ENCODE data around the gene SERPINA4. TPM values are rescaled to one million over a fixed set of nuclear protein-coding genes. Genes with fewer than 3 reads are reported as not detected.

Gene SERPINA4
- total RNA-seq, 1 donor from 2014 or later: not detected

- no peak for DNase-seq (ENCODE audit: low spot score)
- no peaks in the 10 kb centered on the region for H3K36me3 Mint-ChIP-seq (ENCODE audit: low read depth)
- H3K27ac Mint-ChIP-seq: no peak overlapping the region
- H3K9me3 Mint-ChIP-seq: no peaks in the 10 kb centered on the region
- H3K27me3 Mint-ChIP-seq (ENCODE audit: low read depth): no peaks in the 10 kb centered on the region
- no peak overlapping the region for H3K4me3 Mint-ChIP-seq (ENCODE audit: low read depth)
- no peaks in the 10 kb centered on the region for H3K4me1 Mint-ChIP-seq (ENCODE audit: low read depth)
- intact Hi-C loops (cut with micrococcal nuclease): no loop called here
Measured at GRCh38 chr14:94611179-94611578, 49.9 kb downstream of the SERPINA4 start.

- Mint-ChIP-seq H3K4me3 (ENCODE audit: low read depth) (no peak within 1 kb of the TSS), H3K9me3 (peaks cover 6% of the 10 kb centered on the region), H3K27ac (no peak within 1 kb of the TSS), H3K36me3 (ENCODE audit: low read depth) (no peaks in the 10 kb centered on the region), H3K27me3 (ENCODE audit: low read depth) (no peaks in the 10 kb centered on the region), H3K4me1 (ENCODE audit: low read depth) (no peaks in the 10 kb centered on the region)
- intact Hi-C loops (cut with micrococcal nuclease): no loop called here
- DNase-seq (ENCODE audit: low spot score): no peak
Measured at GRCh38 chr14:94612174-94612573, 50.9 kb downstream of the SERPINA4 start, which contains the start of gene SERPINA3. Gene SERPINA3, plus strand, starts transcription at chr14:94612391. Its CDS starts 2,051 bp downstream, at chr14:94614442.

GRCh38 chr14:94612580-94613554 lies 51.6 kb downstream of the SERPINA4 start:
- Mint-ChIP-seq H3K4me1 (ENCODE audit: low read depth) (no peaks in the 10 kb centered on the region), H3K9me3 (peaks cover 13% of the 10 kb centered on the region), H3K27ac (no peak overlapping the region), H3K36me3 (ENCODE audit: low read depth) (no peaks in the 10 kb centered on the region), H3K4me3 (ENCODE audit: low read depth) (no peak overlapping the region), H3K27me3 (ENCODE audit: low read depth) (no peaks in the 10 kb centered on the region)
- no peak for DNase-seq (ENCODE audit: low spot score)
- intact Hi-C loops (cut with micrococcal nuclease): no loop called here

- Mint-ChIP-seq H3K4me1 (ENCODE audit: low read depth) (no peaks in the 10 kb centered on the region), H3K27me3 (ENCODE audit: low read depth) (no peaks in the 10 kb centered on the region), H3K4me3 (ENCODE audit: low read depth) (no peak overlapping the region), H3K36me3 (ENCODE audit: low read depth) (no peaks in the 10 kb centered on the region), H3K27ac (no peak overlapping the region), H3K9me3 (peaks cover 23% of the 10 kb centered on the region)
- DNase-seq (ENCODE audit: low spot score): no peak
- intact Hi-C loops (cut with micrococcal nuclease): no loop called here
Measured at GRCh38 chr14:94613720-94614644, 52.7 kb downstream of the SERPINA4 start.

GRCh38 chr14:94614802-94615201 lies 53.6 kb downstream of the SERPINA4 start:
- H3K36me3 Mint-ChIP-seq (ENCODE audit: low read depth): no peaks in the 10 kb centered on the region
- no peaks in the 10 kb centered on the region for H3K27me3 Mint-ChIP-seq (ENCODE audit: low read depth)
- intact Hi-C loops (cut with micrococcal nuclease): no loop called here
- H3K4me3 Mint-ChIP-seq (ENCODE audit: low read depth): no peak overlapping the region
- H3K9me3 Mint-ChIP-seq: peaks cover 24% of the 10 kb centered on the region
- H3K4me1 Mint-ChIP-seq (ENCODE audit: low read depth): no peaks in the 10 kb centered on the region
- no peak overlapping the region for H3K27ac Mint-ChIP-seq
- DNase-seq (ENCODE audit: low spot score): no peak

- Mint-ChIP-seq H3K4me1 (ENCODE audit: low read depth) (no peaks in the 10 kb centered on the region), H3K4me3 (ENCODE audit: low read depth) (no peak overlapping the region), H3K27me3 (ENCODE audit: low read depth) (no peaks in the 10 kb centered on the region), H3K27ac (no peak overlapping the region), H3K36me3 (ENCODE audit: low read depth) (no peaks in the 10 kb centered on the region), H3K9me3 (peaks cover 24% of the 10 kb centered on the region)
- intact Hi-C loops (cut with micrococcal nuclease): no loop called here
- DNase-seq (ENCODE audit: low spot score): no peak
Measured at GRCh38 chr14:94615254-94615653, 54.0 kb downstream of the SERPINA4 start.

GRCh38 chr14:94615823-94616570 lies 54.8 kb downstream of the SERPINA4 start:
- intact Hi-C loops (cut with micrococcal nuclease): no loop called here
- no peak overlapping the region for H3K4me3 Mint-ChIP-seq (ENCODE audit: low read depth)
- H3K9me3 Mint-ChIP-seq: peaks cover 24% of the 10 kb centered on the region
- no peaks in the 10 kb centered on the region for H3K27me3 Mint-ChIP-seq (ENCODE audit: low read depth)
- H3K4me1 Mint-ChIP-seq (ENCODE audit: low read depth): no peaks in the 10 kb centered on the region
- H3K36me3 Mint-ChIP-seq (ENCODE audit: low read depth): no peaks in the 10 kb centered on the region
- DNase-seq (ENCODE audit: low spot score): no peak
- H3K27ac Mint-ChIP-seq: no peak overlapping the region

- H3K4me3 Mint-ChIP-seq (ENCODE audit: low read depth): no peak overlapping the region
- intact Hi-C loops (cut with micrococcal nuclease): no loop called here
- no peaks in the 10 kb centered on the region for H3K36me3 Mint-ChIP-seq (ENCODE audit: low read depth)
- H3K4me1 Mint-ChIP-seq (ENCODE audit: low read depth): no peaks in the 10 kb centered on the region
- H3K9me3 Mint-ChIP-seq: peaks cover 24% of the 10 kb centered on the region
- no peak overlapping the region for H3K27ac Mint-ChIP-seq
- DNase-seq (ENCODE audit: low spot score): no peak
- H3K27me3 Mint-ChIP-seq (ENCODE audit: low read depth): no peaks in the 10 kb centered on the region
Measured at GRCh38 chr14:94617366-94617941, 56.2 kb downstream of the SERPINA4 start.

GRCh38 chr14:94617988-94618822 lies 57.0 kb downstream of the SERPINA4 start:
- H3K4me3 Mint-ChIP-seq (ENCODE audit: low read depth): no peak overlapping the region
- DNase-seq (ENCODE audit: low spot score): no peak
- no peak overlapping the region for H3K27ac Mint-ChIP-seq
- no peaks in the 10 kb centered on the region for H3K27me3 Mint-ChIP-seq (ENCODE audit: low read depth)
- H3K36me3 Mint-ChIP-seq (ENCODE audit: low read depth): no peaks in the 10 kb centered on the region
- peaks cover 24% of the 10 kb centered on the region for H3K9me3 Mint-ChIP-seq
- intact Hi-C loops (cut with micrococcal nuclease): no loop called here
- H3K4me1 Mint-ChIP-seq (ENCODE audit: low read depth): no peaks in the 10 kb centered on the region

GRCh38 chr14:94619297-94619696 lies 58.1 kb downstream of the SERPINA4 start:
- no peak overlapping the region for H3K4me3 Mint-ChIP-seq (ENCODE audit: low read depth)
- intact Hi-C loops (cut with micrococcal nuclease): no loop called here
- H3K36me3 Mint-ChIP-seq (ENCODE audit: low read depth): no peaks in the 10 kb centered on the region
- peaks cover 24% of the 10 kb centered on the region for H3K9me3 Mint-ChIP-seq
- H3K27me3 Mint-ChIP-seq (ENCODE audit: low read depth): no peaks in the 10 kb centered on the region
- no peaks in the 10 kb centered on the region for H3K4me1 Mint-ChIP-seq (ENCODE audit: low read depth)
- H3K27ac Mint-ChIP-seq: no peak overlapping the region
- DNase-seq (ENCODE audit: low spot score): no peak

All from activated T-helper 2 cell treated with anti-CD3 and anti-CD28 coated beads, Interferon-gamma antibody, Interleukin-2, Interleukin-4, amounts not matched to agents 10 μg/mL and 5 μg/mL and 100 μg/mL, durations not matched to agents 14 hours and 24 hours and 36 hours (primary cell).